NCI-H1105 treated with DMSO at 0.1 percent for 48 hours (cell line): ENCODE results near the gene SLC12A9.

ENCODE experiments used
- DNase-seq: peaks from one replicate; lab custom pipeline; 2025; lab: John Stamatoyannopoulos, UW

SLC12A9 gene

DNA sequence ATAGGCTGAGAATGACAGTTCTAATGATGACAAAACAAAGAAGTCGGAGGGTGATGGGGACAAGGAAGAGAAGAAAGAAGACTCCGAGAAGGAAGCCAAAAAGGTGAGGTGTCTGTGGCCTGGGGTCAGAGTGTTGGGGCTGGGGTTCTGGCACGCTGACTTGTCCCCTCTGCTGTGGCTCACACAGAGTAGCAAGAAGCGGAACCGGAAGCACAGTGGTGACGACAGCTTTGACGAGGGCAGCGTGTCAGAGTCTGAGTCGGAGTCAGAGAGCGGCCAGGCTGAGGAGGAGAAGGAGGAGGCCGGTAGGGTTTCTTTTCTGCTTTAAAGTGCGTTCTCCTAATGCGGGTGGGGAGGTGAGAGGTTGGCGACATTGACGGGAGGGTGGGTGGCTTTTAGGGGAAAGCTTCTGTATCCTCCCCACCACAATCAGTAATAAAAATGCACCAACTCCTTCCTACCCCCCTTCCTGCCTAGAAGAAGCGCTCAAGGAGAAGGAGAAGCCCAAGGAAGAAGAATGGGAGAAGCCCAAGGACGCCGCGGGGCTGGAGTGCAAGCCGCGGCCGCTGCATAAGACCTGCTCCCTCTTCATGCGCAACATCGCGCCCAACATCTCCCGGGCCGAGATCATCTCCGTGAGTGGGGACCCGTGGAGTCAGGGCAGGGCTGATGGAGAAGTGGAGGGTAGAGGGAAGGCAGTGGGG is 32.4 kb downstream of the SLC12A9 start:
- DNase-seq: no peak

DNA sequence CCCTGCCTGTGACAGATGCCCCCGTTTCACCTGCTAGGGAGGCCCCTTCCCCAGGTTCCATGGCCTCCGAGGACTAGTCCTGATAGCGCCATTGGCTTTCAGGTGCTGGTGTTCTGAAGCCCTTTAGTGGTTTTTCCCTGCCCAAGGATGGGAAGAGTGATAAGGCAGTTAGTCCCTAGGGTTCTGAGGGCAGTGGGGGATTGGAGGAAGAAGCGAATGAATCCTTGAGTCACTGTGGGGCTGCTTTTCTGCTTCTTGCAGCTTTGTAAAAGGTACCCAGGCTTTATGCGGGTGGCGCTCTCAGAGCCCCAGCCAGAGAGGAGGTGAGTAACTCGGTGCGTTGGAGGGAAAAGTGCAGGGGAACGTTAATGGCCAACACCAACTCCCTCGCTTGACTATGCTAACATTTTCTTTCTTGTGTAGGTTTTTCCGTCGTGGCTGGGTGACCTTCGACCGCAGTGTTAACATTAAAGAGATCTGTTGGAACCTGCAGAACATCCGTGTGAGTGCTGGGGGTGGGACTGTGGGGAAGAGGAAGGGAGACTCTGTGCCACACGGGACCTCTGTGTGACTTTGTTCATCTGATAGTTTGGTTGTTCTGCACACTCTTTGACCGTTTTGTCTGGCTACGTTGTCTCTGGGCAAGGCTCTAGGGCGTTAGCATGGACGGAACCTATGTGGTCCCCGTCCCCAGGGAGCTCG is 33.1 kb downstream of the SLC12A9 start:
- no peak for DNase-seq

DNA sequence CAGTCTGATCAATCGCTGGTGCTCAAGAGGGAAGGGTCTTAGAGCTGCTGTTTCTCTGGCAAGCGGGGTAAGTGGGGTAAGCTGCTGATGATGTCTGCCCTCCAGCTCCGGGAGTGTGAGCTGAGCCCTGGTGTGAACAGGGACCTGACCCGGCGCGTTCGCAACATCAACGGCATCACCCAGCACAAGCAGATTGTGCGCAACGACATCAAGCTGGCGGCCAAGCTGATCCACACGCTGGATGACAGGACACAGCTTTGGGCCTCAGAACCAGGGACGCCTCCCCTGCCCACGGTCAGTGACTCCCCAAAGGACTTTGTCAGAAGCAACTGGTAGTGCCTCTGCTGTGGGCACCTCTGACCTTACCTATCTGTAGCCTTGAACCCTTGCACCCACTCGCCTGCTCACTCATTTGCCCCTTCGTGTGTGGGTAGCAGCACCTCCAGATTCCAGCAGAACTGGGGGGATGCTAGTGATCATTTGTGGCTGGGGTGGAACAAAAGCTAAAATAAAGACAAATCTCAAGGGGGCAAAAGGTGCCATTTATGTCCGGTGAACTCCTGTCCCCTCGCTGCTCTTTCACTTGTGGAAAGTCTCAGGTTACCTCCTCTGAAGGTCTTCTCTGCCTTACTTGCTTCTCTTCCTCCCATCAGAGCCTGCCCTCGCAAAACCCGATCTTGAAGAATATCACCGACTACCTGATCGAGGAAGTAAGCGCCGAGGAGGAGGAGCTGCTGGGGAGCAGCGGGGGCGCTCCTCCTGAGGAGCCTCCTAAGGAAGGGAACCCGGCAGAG is 33.8 kb downstream of the SLC12A9 start:
- no peak for DNase-seq

DNA sequence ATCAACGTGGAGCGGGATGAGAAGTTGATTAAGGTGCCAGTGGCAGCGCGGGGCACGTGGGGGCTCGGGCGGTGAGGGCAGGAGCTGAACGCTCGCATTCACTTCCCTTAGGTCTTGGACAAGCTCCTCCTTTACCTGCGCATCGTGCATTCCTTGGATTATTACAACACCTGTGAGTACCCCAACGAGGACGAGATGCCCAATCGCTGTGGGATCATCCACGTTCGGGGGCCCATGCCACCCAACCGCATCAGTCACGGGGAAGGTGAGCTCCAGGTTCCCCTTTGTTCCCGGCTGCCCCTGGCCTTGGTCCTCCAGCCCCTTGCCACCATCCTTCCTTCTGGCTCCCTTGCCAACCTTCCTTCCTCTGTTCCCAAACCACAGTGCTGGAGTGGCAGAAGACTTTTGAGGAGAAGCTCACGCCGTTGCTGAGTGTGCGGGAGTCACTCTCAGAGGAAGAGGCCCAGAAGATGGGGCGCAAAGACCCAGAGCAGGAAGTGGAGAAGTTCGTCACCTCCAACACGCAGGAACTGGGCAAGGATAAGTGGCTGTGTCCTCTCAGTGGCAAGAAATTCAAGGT is 34.5 kb downstream of the SLC12A9 start:
- no peak for DNase-seq

DNA sequence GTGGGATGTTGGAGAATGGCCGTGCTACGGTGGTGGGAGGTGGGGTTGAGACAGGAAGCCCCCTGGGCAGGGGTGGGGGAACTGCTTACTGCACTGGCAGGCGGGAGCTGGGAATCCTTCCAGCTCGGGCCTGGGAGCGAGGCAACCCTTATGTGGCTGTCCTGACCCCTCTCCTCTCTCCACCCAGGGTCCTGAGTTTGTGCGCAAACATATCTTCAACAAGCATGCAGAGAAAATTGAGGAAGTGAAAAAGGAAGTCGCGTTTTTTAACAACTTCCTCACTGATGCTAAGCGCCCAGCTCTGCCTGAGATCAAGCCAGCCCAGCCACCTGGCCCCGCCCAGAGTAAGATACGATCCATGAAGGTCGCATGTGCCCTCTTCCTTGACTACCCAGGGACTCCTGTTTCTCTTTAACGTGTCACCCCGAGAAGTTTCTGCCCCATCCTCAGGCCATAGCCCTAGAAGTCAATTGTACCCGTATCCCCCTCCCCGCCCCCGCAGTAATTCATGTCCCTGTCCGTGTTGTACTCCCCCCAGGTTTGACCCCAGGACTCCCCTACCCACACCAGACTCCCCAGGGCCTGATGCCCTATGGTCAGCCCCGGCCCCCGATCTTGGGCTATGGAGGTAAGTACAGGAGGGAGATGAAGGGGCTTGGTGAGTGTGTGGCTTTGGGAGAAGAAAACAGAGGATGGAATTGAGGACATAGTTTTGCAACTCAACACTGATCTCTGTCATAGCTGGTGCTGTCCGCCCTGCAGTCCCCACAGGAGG is 35.2 kb downstream of the SLC12A9 start:
- no peak for DNase-seq

- no peak for DNase-seq
These were observed 35.9 kb downstream of the SLC12A9 start for GRCh38 chr7:100888291-100888987.

DNA sequence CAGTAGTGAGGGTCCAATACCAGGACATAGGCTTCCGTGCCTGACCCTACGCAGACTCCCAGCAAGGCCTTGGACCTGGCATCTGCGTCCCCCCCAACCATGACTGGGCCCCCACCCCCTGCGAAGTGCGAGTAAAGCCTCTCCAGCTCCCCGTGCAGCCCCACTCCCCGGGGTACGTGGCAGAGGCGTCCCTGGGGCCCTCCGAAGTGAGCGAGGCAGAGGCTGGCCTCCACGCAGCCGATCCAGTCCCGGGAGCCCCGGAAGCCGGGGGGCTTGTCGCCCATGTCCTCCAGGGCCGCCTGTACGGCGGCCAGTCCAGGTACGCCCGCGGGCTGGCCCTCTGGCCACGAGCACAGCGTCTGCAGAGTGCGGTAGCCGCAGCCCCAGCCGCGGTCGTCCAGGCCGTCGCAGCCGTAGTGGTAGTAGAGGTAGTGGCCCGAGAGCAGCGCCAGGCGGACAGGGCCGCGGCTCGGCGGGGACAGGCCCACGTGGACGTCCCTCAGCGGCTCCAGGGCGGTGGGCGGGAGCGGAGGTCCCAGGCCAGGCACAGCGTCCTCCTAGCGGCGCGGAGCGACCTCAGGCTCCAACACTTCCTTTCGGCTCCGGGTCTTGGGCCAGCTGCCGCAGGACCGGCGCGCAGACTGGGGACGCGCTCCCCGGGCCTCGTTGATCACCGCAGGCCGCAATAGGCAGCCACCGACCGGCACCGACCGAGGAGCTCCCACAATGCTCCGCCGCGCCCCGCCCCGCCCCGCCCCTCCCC is 36.7 kb downstream of the SLC12A9 start, which contains the start of gene UFSP1:
Gene UFSP1 (minus strand): TSS at position 728 of the 763 bp plus-strand sequence. CDS start 444 bp downstream, at position 284.
- no peak for DNase-seq

DNA sequence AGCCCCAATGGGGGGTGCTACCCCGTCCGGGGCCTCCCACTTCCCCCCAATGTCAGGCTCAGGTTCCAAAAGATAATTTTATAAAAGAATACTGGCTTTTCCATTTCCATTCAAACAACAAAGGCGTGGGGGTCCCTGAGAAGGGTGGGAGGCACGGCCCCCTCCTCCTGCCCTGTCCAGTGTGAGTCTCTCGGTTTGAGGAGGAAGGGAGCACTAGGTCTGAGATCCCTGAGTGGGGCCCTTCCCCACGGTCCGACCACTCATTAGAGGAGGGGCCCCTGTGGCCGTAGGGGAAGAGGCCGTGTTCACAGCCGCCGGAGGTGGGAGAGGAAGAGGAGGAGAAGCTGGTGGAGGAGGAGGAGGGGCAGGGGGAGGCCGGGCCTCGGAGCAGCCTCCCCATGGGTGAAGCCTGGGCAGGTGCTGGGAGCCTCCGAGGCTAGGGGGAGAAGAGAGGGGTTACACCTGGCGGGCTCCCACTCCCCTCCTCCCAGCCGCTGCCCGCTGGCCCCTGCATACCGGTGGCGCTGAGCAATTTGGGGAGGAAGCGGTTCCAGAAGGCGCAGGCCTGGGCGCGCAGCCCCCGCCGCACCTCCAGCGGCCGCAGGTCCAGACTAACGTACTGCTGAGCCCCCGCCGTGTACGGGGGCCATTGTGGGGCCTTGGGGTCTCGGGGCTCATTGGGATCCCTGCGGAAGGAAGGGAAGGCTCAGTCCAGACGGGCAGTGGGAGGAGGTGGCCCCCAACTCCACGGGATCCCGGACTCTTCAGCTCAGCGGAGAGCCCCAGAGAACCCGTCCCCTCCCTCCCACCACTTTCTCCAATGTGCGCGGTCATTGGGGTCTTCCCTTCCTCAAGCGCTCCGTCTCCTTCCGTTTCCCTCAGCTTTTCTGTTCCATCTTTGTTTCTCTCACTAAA is 38.4 kb downstream of the SLC12A9 start:
- DNase-seq: no peak

GRCh38 chr7:100891568-100892247 is 39.2 kb downstream of the SLC12A9 start:
- no peak for DNase-seq

- no peak for DNase-seq
These were observed 40.1 kb downstream of the SLC12A9 start for GRCh38 chr7:100892364-100893317.

DNA sequence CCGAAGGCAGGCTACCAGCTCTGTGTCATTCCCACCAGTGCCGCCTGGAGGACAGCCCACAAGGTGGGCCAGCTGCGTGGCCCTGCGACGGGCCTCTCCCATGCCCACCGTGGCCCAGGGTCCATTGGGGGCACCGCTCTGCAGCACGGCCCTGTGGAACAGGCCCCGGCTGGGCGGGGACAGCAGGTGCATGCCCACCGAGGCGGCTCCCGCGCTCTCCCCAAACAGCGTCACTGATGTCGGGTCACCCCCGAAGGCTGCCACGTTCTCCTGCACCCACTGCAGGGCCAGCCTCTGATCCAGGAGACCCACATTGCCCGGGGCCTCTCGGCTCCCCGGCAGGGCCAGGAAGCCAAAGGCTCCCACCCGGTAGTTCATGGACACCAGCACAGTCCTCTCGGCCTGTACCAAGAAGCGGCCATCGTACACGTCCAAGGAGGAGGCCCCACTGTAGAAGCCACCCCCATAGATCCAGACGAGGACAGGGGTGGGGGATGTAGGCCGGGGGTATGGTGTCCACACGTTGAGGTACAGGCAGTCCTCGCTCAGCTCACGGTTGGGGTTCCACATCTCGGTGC is 40.9 kb downstream of the SLC12A9 start:
- no peak for DNase-seq

- DNase-seq: no peak
These were observed 41.6 kb downstream of the SLC12A9 start for GRCh38 chr7:100893910-100894721.

GRCh38 chr7:100894860-100895700 is 42.6 kb downstream of the SLC12A9 start:
- peak; percentile 28 for DNase-seq

DNA sequence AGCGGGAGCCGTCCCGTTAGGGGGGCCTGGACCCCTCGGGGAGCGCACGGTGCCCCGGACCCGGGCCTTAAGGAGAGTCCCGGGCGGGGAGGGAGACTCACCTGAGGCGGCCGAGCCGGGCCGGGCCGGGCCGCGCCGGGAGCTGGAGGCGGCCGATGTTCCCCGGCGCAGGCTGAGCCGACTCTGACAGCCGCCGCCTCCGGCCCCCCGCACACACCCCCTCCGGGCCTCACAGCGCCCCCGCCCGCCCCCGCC is 43.1 kb downstream of the SLC12A9 start, which contains the start of gene ACHE:
Gene ACHE (minus strand): TSS at position 188 of the 255 bp plus-strand sequence. CDS start 1,656 bp downstream, outside the sequence.
- no peak for DNase-seq
